HepG2 (cell line): ENCODE results near the gene CUL5. TPM values are rescaled to one million over a fixed set of nuclear protein-coding genes. Genes with fewer than 3 reads are reported as not detected.

Experiments
- ATRX ChIP-seq: sonication (generic); formaldehyde crosslinking; IDR thresholded peaks from 2 replicates; pipeline ENCODE4 v1.4.0; 2020; ENCODE audit warnings: missing genetic modification reagents, borderline replicate concordance
- GATAD2A ChIP-seq: IDR thresholded peaks from 2 replicates; pipeline ENCODE4 v1.6.1; 2016
- HCFC1 ChIP-seq: fragments of 150-350 bp; IDR thresholded peaks from 2 replicates; pipeline ENCODE4 v1.6.1; 2014; ENCODE audit warnings: low read depth, low read length
- KDM5B ChIP-seq: sonication (generic); formaldehyde crosslinking; IDR thresholded peaks from 2 replicates; pipeline ENCODE4 v1.4.0; 2020; ENCODE audit warnings: missing genetic modification reagents, mild to moderate bottlenecking, borderline replicate concordance
- NFYC ChIP-seq: IDR thresholded peaks from 2 replicates; pipeline ENCODE4 v1.6.1; 2016; ENCODE audit warnings: missing genetic modification reagents, missing compliant biosample characterization
- PAX8 ChIP-seq: sonication (generic); formaldehyde crosslinking; IDR thresholded peaks from 2 replicates; pipeline ENCODE4 v1.8.0; 2022; ENCODE audit warnings: mild to moderate bottlenecking, missing genetic modification reagents, borderline replicate concordance
- SNAPC2 ChIP-seq: sonication (generic); formaldehyde crosslinking; IDR thresholded peaks from 2 replicates; pipeline ENCODE4 v1.8.1; 2022; ENCODE audit warnings: mild to moderate bottlenecking, missing genetic modification reagents
- TOE1 ChIP-seq: sonication (generic); formaldehyde crosslinking; IDR thresholded peaks from 2 replicates; pipeline ENCODE4 v1.4.0; 2020; ENCODE audit warnings: mild to moderate bottlenecking, missing genetic modification reagents
- ZNF44 ChIP-seq: sonication (generic); formaldehyde crosslinking; IDR thresholded peaks from 2 replicates; pipeline ENCODE4 v1.5.1; 2020; ENCODE audit warnings: mild to moderate bottlenecking, missing genetic modification reagents
- ZNF547 ChIP-seq: sonication (generic); formaldehyde crosslinking; IDR thresholded peaks from 2 replicates; pipeline ENCODE4 v1.5.1; 2020; ENCODE audit warnings: mild to moderate bottlenecking, missing genetic modification reagents
- ZNF781 ChIP-seq: sonication (generic); formaldehyde crosslinking; IDR thresholded peaks from 2 replicates; pipeline ENCODE4 v1.5.1; 2020; ENCODE audit warnings: borderline replicate concordance, mild to moderate bottlenecking, missing genetic modification reagents; ENCODE audit errors: not compliant biosample characterization
- ZNF782 ChIP-seq: sonication (generic); formaldehyde crosslinking; IDR thresholded peaks from 2 replicates; pipeline ENCODE4 v1.4.0; 2020; ENCODE audit warnings: missing genetic modification reagents, mild to moderate bottlenecking, borderline replicate concordance
- polyA plus RNA-seq, 8 experiments: library from polyadenylated mRNA; depleted of rRNA in 3 of 8; stranded (reverse) in 7 of 8; unstranded in 1 of 8; fragments of >200 nt; fragmentation: Illumina TruSeq in 4 of 8; extraction: Trizol in 4 of 8; gene quantifications; 2 replicates each; pipeline versions ENCODE4 v1.2.1 to v1.2.3, GENCODE V29; 2011 to 2016; ENCODE audit warnings: low read depth in 4 of 8, missing spikeins in 1 of 8, mixed read lengths in 1 of 8; ENCODE audit not compliant: insufficient read depth in 1 of 8
- total RNA-seq, 5 experiments: library from RNA; depleted of rRNA; stranded (reverse); fragments of >200 nt; fragmentation: Illumina TruSeq; extraction: Trizol; gene quantifications; 2 replicates each; pipeline ENCODE4 v1.2.3, GENCODE V29; 2016; ENCODE audit warnings: low read depth in 1 of 5
- TF ChIP-seq, protein P1 (sequence below): sonication (generic); formaldehyde crosslinking; conservative IDR thresholded peaks from 2 replicates; pipeline ENCODE4 v1.8.0; 2022; ENCODE audit warnings: mild to moderate bottlenecking, moderate library complexity, missing genetic modification reagents
- TF ChIP-seq, protein P2 (sequence below): sonication (generic); formaldehyde crosslinking; IDR thresholded peaks from 2 replicates; pipeline ENCODE4 v1.4.0; 2020; ENCODE audit warnings: missing genetic modification reagents; ENCODE audit errors: not compliant biosample characterization
- TF ChIP-seq, protein P3 (sequence below): sonication (generic); formaldehyde crosslinking; IDR thresholded peaks from 2 replicates; pipeline ENCODE4 v1.8.0; 2022; ENCODE audit warnings: mild to moderate bottlenecking, missing genetic modification reagents, moderate library complexity
- TF ChIP-seq, protein P4 (sequence below): sonication (generic); formaldehyde crosslinking; IDR thresholded peaks from 2 replicates; pipeline ENCODE4 v1.8.0; 2022; ENCODE audit warnings: low read depth, missing genetic modification reagents
- TF ChIP-seq, protein P5 (sequence below): sonication (generic); formaldehyde crosslinking; IDR thresholded peaks from 2 replicates; pipeline ENCODE4 v1.8.1; 2023; ENCODE audit warnings: mild to moderate bottlenecking, missing genetic modification reagents
- TF ChIP-seq, protein P6 (sequence below): IDR thresholded peaks from 2 replicates; pipeline ENCODE4 v1.6.1; 2012; ENCODE audit warnings: low read depth, low read length, improper control_type of control experiment

CUL5 gene
- total and polyA plus RNA-seq, 2 of the 13 experiments (the other 11 are each of a cell fraction or from before 2014, with no cell fraction given): 7.0 to 24.7 TPM

DNA sequence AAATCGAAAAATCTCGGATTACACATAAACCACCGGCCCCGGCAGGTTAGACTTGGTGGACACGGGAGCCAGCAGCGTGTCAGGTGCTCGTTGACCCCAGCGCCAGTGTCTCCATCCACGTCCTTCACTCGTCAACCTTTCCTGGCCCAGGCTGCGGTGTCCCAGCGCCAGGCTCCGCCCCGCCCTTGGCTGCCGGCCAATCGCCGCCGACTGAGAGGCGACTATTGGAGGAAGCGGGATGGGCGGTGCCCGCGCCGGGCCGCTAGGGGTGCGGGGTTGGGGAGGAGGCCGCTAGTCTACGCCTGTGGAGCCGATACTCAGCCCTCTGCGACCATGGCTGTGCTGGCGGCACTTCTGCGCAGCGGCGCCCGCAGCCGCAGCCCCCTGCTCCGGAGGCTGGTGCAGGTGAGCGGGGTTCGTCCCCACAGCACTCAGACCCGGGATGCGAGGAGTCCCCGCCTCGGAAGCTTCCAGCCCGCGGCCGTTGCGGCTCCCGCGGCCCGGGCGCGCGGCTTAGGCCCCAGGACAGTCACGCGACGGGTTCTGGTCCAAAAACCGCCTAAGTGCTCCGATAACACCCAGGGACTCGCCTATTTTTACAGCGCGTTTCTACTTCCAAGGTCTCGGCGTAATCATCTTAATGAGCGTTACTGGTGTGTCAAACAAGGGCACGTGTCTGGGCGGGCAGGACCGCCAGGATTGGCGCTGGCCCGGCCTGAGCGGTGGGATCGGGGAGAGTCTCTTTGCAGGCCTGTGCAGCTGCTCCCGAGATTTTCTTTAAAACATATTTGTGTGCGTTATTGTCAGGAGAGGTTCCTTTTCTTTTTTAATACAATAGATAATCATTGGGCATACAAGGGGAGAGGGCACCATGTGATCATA is 112.8 kb downstream of the CUL5 start, which contains the start of gene ACAT1 (continued):
- TF ChIP-seq, protein P1, sequence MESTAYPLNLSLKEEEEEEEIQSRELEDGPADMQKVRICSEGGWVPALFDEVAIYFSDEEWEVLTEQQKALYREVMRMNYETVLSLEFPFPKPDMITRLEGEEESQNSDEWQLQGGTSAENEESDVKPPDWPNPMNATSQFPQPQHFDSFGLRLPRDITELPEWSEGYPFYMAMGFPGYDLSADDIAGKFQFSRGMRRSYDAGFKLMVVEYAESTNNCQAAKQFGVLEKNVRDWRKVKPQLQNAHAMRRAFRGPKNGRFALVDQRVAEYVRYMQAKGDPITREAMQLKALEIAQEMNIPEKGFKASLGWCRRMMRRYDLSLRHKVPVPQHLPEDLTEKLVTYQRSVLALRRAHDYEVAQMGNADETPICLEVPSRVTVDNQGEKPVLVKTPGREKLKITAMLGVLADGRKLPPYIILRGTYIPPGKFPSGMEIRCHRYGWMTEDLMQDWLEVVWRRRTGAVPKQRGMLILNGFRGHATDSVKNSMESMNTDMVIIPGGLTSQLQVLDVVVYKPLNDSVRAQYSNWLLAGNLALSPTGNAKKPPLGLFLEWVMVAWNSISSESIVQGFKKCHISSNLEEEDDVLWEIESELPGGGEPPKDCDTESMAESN (CRISPR knock-in tag): peak; percentile 49; the same call in 1 of the 2 replicates
- TF ChIP-seq TOE1 (CRISPR knock-in tag) (no peak), PAX8 (CRISPR knock-in tag) (no peak), NFYC (CRISPR knock-in tag) (peak; percentile 82), KDM5B (CRISPR knock-in tag) (peak; percentile 93), ZNF44 (CRISPR knock-in tag) (no peak; the same call in 1 of the 2 replicates), ZNF547 (CRISPR knock-in tag) (peak; percentile 82; the same call in 1 of the 2 replicates), ZNF782 (CRISPR knock-in tag) (peak; percentile 43; the same call in 1 of the 2 replicates), HCFC1 (no peak), GATAD2A (peak; percentile 53; the same call in 1 of the 2 replicates), ATRX (CRISPR knock-in tag) (no peak), SNAPC2 (CRISPR knock-in tag) (0 out of 2 replicates have a peak, but pooled peaks have one; percentile 37), ZNF781 (CRISPR knock-in tag) (no peak)
- TF ChIP-seq, protein P2, sequence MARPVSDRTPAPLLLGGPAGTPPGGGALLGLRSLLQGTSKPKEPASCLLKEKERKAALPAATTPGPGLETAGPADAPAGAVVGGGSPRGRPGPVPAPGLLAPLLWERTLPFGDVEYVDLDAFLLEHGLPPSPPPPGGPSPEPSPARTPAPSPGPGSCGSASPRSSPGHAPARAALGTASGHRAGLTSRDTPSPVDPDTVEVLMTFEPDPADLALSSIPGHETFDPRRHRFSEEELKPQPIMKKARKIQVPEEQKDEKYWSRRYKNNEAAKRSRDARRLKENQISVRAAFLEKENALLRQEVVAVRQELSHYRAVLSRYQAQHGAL: no peak
- TF ChIP-seq, protein P3, sequence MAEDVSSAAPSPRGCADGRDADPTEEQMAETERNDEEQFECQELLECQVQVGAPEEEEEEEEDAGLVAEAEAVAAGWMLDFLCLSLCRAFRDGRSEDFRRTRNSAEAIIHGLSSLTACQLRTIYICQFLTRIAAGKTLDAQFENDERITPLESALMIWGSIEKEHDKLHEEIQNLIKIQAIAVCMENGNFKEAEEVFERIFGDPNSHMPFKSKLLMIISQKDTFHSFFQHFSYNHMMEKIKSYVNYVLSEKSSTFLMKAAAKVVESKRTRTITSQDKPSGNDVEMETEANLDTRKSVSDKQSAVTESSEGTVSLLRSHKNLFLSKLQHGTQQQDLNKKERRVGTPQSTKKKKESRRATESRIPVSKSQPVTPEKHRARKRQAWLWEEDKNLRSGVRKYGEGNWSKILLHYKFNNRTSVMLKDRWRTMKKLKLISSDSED (CRISPR knock-in tag): 0 out of 2 replicates have a peak, but pooled peaks have one; percentile 46
- TF ChIP-seq, protein P4, sequence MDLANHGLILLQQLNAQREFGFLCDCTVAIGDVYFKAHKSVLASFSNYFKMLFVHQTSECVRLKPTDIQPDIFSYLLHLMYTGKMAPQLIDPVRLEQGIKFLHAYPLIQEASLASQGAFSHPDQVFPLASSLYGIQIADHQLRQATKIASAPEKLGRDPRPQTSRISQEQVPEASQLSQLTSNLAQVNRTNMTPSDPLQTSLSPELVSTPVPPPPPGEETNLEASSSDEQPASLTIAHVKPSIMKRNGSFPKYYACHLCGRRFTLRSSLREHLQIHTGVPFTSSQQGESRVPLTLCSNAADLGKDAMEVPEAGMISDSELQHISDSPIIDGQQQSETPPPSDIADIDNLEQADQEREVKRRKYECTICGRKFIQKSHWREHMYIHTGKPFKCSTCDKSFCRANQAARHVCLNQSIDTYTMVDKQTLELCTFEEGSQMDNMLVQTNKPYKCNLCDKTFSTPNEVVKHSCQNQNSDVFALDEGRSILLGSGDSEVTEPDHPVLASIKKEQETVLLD (CRISPR knock-in tag): no peak
- TF ChIP-seq, protein P5, sequence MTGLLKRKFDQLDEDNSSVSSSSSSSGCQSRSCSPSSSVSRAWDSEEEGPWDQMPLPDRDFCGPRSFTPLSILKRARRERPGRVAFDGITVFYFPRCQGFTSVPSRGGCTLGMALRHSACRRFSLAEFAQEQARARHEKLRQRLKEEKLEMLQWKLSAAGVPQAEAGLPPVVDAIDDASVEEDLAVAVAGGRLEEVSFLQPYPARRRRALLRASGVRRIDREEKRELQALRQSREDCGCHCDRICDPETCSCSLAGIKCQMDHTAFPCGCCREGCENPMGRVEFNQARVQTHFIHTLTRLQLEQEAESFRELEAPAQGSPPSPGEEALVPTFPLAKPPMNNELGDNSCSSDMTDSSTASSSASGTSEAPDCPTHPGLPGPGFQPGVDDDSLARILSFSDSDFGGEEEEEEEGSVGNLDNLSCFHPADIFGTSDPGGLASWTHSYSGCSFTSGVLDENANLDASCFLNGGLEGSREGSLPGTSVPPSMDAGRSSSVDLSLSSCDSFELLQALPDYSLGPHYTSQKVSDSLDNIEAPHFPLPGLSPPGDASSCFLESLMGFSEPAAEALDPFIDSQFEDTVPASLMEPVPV (CRISPR knock-in tag): peak; percentile 69; the same call in 1 of the 2 replicates
- TF ChIP-seq, protein P6, sequence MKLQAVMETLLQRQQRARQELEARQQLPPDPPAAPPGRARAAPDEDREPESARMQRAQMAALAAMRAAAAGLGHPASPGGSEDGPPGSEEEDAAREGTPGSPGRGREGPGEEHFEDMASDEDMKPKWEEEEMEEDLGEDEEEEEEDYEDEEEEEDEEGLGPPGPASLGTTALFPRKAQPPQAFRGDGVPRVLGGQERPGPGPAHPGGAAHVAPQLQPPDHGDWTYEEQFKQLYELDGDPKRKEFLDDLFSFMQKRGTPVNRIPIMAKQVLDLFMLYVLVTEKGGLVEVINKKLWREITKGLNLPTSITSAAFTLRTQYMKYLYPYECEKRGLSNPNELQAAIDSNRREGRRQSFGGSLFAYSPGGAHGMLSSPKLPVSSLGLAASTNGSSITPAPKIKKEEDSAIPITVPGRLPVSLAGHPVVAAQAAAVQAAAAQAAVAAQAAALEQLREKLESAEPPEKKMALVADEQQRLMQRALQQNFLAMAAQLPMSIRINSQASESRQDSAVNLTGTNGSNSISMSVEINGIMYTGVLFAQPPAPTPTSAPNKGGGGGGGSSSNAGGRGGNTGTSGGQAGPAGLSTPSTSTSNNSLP: no peak
